ENCODE results near the gene ERI3. TPM values are rescaled to one million over a fixed set of nuclear protein-coding genes. Genes with fewer than 3 reads are reported as not detected.

Gene ERI3
- polyA plus RNA-seq, 2 of the 4 experiments (the other 2 are of a cell fraction): 43.4 to 44.7 TPM

DNA sequence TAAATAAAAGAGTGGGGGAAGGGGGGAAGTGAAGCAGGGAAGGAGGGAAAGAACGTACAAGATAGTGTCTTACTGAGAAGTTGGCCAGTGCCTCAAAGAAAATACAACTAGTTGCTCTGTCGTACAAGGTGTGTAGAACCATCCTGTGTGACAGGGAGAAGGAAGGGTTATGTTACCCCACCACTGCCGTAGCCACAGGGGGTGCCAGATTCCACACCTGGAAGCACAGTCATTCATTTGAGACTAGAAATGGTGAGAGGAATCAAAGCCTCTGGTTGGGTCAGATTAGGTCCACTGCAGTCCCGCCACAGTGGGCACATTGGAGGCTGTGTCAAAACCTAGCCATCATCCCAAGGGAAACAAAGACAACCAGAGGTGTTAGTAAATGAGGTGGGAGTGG is 2.7 kb upstream of the ERI3 start:
- ATAC-seq (no peak), DNase-seq (ENCODE audit: low read depth in 1 of 2, low spot score in 1 of 2) (no peak), FAIRE-seq (no peak)
- H3K9me3 ChIP-seq: no peaks in the 10 kb centered on the region
- H3K27ac ChIP-seq: no peak overlapping the region
- WGBS (ENCODE audit: missing lambda C conversion rate): 82% methylated on average over 4 of the region's 4 CpGs
- H3K4me3 ChIP-seq: no peak overlapping the region
- peaks cover 15% of the 10 kb centered on the region for H3K4me1 ChIP-seq
- no peak for TF ChIP-seq CHD2 (IDR thresholded peaks at IDR 0.05; ENCODE audit: low read length, partially characterized antibody)
- no peak for TF ChIP-seq HOXB5 (CRISPR knock-in tag; IDR thresholded peaks at IDR 0.05)
- TF ChIP-seq RFX5 (IDR thresholded peaks at IDR 0.05): no peak
- no peak for TF ChIP-seq NPAS2 (CRISPR knock-in tag; IDR thresholded peaks at IDR 0.05; ENCODE audit: borderline replicate concordance)
- TF ChIP-seq KDM5A (IDR thresholded peaks at IDR 0.05): no peak
- no peak for TF ChIP-seq MAFK (IDR thresholded peaks at IDR 0.05; ENCODE audit: partially characterized antibody)
- no peak for TF ChIP-seq ZSCAN20 (CRISPR knock-in tag; IDR thresholded peaks at IDR 0.05)
- TF ChIP-seq RNF2 (IDR thresholded peaks at IDR 0.05; ENCODE audit: borderline replicate concordance, low read depth): no peak
- no peak for TF ChIP-seq TP53 (CRISPR knock-in tag; IDR thresholded peaks at IDR 0.05)
- TF ChIP-seq ZNF302 (CRISPR knock-in tag; IDR thresholded peaks at IDR 0.05): no peak
- TF ChIP-seq NR3C1 (IDR thresholded peaks at IDR 0.05): no peak
- TF ChIP-seq, protein P1, sequence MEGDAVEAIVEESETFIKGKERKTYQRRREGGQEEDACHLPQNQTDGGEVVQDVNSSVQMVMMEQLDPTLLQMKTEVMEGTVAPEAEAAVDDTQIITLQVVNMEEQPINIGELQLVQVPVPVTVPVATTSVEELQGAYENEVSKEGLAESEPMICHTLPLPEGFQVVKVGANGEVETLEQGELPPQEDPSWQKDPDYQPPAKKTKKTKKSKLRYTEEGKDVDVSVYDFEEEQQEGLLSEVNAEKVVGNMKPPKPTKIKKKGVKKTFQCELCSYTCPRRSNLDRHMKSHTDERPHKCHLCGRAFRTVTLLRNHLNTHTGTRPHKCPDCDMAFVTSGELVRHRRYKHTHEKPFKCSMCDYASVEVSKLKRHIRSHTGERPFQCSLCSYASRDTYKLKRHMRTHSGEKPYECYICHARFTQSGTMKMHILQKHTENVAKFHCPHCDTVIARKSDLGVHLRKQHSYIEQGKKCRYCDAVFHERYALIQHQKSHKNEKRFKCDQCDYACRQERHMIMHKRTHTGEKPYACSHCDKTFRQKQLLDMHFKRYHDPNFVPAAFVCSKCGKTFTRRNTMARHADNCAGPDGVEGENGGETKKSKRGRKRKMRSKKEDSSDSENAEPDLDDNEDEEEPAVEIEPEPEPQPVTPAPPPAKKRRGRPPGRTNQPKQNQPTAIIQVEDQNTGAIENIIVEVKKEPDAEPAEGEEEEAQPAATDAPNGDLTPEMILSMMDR (IDR thresholded peaks at IDR 0.05): no peak
- TF ChIP-seq, protein P2, sequence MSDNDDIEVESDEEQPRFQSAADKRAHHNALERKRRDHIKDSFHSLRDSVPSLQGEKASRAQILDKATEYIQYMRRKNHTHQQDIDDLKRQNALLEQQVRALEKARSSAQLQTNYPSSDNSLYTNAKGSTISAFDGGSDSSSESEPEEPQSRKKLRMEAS (IDR thresholded peaks at IDR 0.05): no peak
- TF ChIP-seq, protein P3, sequence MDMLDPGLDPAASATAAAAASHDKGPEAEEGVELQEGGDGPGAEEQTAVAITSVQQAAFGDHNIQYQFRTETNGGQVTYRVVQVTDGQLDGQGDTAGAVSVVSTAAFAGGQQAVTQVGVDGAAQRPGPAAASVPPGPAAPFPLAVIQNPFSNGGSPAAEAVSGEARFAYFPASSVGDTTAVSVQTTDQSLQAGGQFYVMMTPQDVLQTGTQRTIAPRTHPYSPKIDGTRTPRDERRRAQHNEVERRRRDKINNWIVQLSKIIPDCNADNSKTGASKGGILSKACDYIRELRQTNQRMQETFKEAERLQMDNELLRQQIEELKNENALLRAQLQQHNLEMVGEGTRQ (IDR thresholded peaks at IDR 0.05): no peak
- TF ChIP-seq, protein P4, sequence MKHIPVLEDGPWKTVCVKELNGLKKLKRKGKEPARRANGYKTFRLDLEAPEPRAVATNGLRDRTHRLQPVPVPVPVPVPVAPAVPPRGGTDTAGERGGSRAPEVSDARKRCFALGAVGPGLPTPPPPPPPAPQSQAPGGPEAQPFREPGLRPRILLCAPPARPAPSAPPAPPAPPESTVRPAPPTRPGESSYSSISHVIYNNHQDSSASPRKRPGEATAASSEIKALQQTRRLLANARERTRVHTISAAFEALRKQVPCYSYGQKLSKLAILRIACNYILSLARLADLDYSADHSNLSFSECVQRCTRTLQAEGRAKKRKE (CRISPR knock-in tag; IDR thresholded peaks at IDR 0.05; ENCODE audit: low read depth): no peak
- TF ChIP-seq, protein P5, sequence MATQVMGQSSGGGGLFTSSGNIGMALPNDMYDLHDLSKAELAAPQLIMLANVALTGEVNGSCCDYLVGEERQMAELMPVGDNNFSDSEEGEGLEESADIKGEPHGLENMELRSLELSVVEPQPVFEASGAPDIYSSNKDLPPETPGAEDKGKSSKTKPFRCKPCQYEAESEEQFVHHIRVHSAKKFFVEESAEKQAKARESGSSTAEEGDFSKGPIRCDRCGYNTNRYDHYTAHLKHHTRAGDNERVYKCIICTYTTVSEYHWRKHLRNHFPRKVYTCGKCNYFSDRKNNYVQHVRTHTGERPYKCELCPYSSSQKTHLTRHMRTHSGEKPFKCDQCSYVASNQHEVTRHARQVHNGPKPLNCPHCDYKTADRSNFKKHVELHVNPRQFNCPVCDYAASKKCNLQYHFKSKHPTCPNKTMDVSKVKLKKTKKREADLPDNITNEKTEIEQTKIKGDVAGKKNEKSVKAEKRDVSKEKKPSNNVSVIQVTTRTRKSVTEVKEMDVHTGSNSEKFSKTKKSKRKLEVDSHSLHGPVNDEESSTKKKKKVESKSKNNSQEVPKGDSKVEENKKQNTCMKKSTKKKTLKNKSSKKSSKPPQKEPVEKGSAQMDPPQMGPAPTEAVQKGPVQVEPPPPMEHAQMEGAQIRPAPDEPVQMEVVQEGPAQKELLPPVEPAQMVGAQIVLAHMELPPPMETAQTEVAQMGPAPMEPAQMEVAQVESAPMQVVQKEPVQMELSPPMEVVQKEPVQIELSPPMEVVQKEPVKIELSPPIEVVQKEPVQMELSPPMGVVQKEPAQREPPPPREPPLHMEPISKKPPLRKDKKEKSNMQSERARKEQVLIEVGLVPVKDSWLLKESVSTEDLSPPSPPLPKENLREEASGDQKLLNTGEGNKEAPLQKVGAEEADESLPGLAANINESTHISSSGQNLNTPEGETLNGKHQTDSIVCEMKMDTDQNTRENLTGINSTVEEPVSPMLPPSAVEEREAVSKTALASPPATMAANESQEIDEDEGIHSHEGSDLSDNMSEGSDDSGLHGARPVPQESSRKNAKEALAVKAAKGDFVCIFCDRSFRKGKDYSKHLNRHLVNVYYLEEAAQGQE (IDR thresholded peaks at IDR 0.05): no peak
- no peak for TF ChIP-seq HOXB13 (CRISPR knock-in tag; IDR thresholded peaks at IDR 0.05; ENCODE audit: low read depth)
- TF ChIP-seq, protein P6, sequence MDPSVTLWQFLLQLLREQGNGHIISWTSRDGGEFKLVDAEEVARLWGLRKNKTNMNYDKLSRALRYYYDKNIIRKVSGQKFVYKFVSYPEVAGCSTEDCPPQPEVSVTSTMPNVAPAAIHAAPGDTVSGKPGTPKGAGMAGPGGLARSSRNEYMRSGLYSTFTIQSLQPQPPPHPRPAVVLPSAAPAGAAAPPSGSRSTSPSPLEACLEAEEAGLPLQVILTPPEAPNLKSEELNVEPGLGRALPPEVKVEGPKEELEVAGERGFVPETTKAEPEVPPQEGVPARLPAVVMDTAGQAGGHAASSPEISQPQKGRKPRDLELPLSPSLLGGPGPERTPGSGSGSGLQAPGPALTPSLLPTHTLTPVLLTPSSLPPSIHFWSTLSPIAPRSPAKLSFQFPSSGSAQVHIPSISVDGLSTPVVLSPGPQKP (IDR thresholded peaks at IDR 0.05; ENCODE audit: low read depth, low read length): no peak
- ChIA-PET CTCF (interaction anchor here (1.4 to 1.8 kb wide), 3 partner anchors 21 to 238 kb away, joined by 4 to 6 read pairs (median 5); no protein-coding TSS in a partner anchor), POLR2A (no interaction called here)
- H3K4me2 ChIP-seq: no peak overlapping the region
